HAP-1 (cell line): ENCODE measurements around the gene SMARCA2.

Experiments used
- DNase-seq, 2 experiments: peaks; one replicate each; pipeline ENCODE4 v3.0.0-alpha.2; 2016 to 2020; ENCODE audit warnings: low spot score in 2 of 2
- H3K27me3 ChIP-seq: fragments of 250-450 bp; sonication (Bioruptor Pico); 2 replicates; pipeline ENCODE4 v1.5.1; 2020; ENCODE audit warnings: low read depth, mild to moderate bottlenecking, moderate library complexity
- H3K36me3 ChIP-seq: fragments of 250-450 bp; sonication (Bioruptor Pico); replicated peaks from 2 replicates; pipeline ENCODE4 v1.5.1; 2020; ENCODE audit warnings: mild to moderate bottlenecking
- H3K4me1 ChIP-seq: fragments of 250-450 bp; sonication (Bioruptor Pico); 2 replicates; pipeline ENCODE4 v1.5.1; 2020; ENCODE audit warnings: mild to moderate bottlenecking
- H3K4me3 ChIP-seq: fragments of 250-450 bp; sonication (Bioruptor Pico); 2 replicates; pipeline ENCODE4 v1.5.1; 2020; ENCODE audit warnings: mild to moderate bottlenecking, moderate library complexity
- H3K9me3 ChIP-seq: fragments of 250-450 bp; sonication (Bioruptor Pico); 2 replicates; pipeline ENCODE4 v1.5.1; 2020; ENCODE audit warnings: mild to moderate bottlenecking, moderate library complexity
- in situ Hi-C: fragments of 300-500 bp; cut with MboI; formaldehyde crosslinking; loops from 3 replicates; pipeline ENCODE4 v1.14.3; 2020; ENCODE audit warnings: low sequenced_read_pairs, inconsistent platforms, mixed read lengths

SMARCA2 gene

GRCh38 chr9:2072752-2073405 lies 57.7 kb downstream of the SMARCA2 start:
- no peak for DNase-seq
- in situ Hi-C loops: no loop called here
- Histone ChIP-seq H3K4me1 (no peaks in the 10 kb centered on the region), H3K4me3 (no peak overlapping the region), H3K36me3 (no peaks in the 10 kb centered on the region), H3K9me3 (no peaks in the 10 kb centered on the region), H3K27me3 (no peaks in the 10 kb centered on the region)

DNA sequence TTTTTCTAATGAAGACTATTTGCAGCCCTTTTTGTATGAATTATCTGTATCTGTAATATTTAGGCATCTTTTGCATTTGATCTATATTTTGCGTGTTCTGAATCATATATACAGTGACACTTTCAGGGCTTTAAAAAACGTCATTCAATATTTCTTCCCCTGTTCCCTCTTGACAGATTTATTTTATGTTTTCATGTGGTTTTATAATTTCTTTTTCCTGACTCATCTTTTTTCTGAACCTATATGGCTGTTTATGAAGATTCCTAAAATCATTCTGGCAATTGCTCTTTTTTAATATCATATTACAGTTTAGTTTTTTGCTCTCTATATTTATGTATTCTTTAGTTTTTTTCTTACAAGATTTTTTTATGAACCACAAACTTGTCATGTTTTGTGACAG lies 67.6 kb downstream of the SMARCA2 start:
- no peak for DNase-seq
- H3K4me1 ChIP-seq: no peaks in the 10 kb centered on the region
- no peak overlapping the region for H3K4me3 ChIP-seq
- no peaks in the 10 kb centered on the region for H3K27me3 ChIP-seq
- H3K9me3 ChIP-seq: no peaks in the 10 kb centered on the region
- no peaks in the 10 kb centered on the region for H3K36me3 ChIP-seq
- in situ Hi-C loops: no loop called here

GRCh38 chr9:2083479-2083878 lies 68.3 kb downstream of the SMARCA2 start:
- H3K9me3 ChIP-seq: no peaks in the 10 kb centered on the region
- in situ Hi-C loops: no loop called here
- DNase-seq: no peak
- H3K4me3 ChIP-seq: no peak overlapping the region
- H3K4me1 ChIP-seq: no peaks in the 10 kb centered on the region
- no peaks in the 10 kb centered on the region for H3K36me3 ChIP-seq
- H3K27me3 ChIP-seq: no peaks in the 10 kb centered on the region

GRCh38 chr9:2085716-2086115 lies 70.6 kb downstream of the SMARCA2 start:
- Histone ChIP-seq H3K36me3 (no peaks in the 10 kb centered on the region), H3K9me3 (no peaks in the 10 kb centered on the region), H3K4me3 (no peak overlapping the region), H3K27me3 (no peaks in the 10 kb centered on the region), H3K4me1 (no peaks in the 10 kb centered on the region)
- no peak for DNase-seq
- in situ Hi-C loops: no loop called here

DNA sequence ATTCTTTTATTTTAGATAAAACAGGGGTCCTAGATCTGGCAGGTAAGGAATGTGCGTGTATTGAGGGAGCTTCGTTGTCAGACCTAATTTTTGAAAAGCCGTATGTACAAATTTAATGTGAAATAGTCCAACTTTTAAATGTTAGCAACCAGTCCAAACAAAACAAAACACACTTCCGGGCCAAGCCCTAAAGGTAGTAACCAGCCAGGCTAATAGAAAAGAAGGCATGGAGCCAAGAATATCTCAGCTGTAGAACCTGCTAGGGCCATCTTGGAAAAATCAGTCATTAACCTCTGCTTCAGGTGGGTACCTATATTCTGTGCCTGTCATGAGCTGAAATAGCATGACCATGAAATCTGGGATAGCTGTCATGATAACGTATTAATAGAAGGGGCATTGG lies 71.0 kb downstream of the SMARCA2 start:
- in situ Hi-C loops: no loop called here
- Histone ChIP-seq H3K27me3 (no peaks in the 10 kb centered on the region), H3K9me3 (no peaks in the 10 kb centered on the region), H3K36me3 (no peaks in the 10 kb centered on the region), H3K4me3 (no peak overlapping the region), H3K4me1 (no peaks in the 10 kb centered on the region)
- DNase-seq: no peak

GRCh38 chr9:2086971-2087370 lies 71.8 kb downstream of the SMARCA2 start:
- no peaks in the 10 kb centered on the region for H3K27me3 ChIP-seq
- no peaks in the 10 kb centered on the region for H3K9me3 ChIP-seq
- H3K4me3 ChIP-seq: no peak overlapping the region
- no peaks in the 10 kb centered on the region for H3K4me1 ChIP-seq
- in situ Hi-C loops: no loop called here
- H3K36me3 ChIP-seq: no peaks in the 10 kb centered on the region
- DNase-seq: no peak

DNA sequence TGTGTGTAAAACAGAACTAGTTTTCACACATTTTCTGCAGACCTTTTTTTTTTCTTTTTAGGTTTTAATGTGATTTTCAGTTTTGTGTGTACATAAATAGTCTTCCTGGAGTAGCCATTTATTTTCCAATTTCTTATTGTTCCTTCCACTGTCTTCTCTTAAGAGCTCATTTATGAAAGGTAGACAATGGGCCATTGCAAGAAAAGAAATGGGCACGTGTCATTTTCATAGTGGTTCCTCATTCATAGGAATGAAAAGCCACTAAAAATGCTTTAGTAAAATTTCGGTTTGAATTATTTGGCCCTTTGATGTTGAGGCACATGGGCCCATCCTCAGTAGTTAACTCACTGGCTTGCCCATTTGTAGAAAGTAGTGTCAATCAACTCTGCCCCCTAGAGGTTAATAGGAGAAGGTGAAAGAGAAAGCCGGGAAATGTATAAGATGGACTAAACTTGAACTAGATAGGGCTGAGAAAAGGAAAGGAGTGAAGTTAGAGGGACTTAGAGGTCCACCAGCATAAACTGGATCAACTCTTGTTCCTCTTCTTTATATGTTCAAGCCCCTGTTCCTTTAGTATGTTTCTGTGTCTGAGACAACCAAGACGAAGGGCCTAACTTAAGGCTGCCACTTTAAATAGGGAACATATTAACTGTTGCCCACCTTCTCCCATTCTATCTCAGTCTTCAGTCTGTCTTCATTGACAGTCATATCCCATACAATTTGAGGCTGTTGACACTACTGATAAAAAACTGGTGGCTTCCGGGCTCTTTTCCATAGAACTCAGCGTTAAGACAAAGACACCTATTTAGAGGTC lies 72.6 kb downstream of the SMARCA2 start:
- in situ Hi-C loops: no loop called here
- Histone ChIP-seq H3K4me1 (no peaks in the 10 kb centered on the region), H3K4me3 (no peak overlapping the region), H3K36me3 (no peaks in the 10 kb centered on the region), H3K27me3 (no peaks in the 10 kb centered on the region), H3K9me3 (no peaks in the 10 kb centered on the region)
- peak; percentile 11 to 55 for DNase-seq

DNA sequence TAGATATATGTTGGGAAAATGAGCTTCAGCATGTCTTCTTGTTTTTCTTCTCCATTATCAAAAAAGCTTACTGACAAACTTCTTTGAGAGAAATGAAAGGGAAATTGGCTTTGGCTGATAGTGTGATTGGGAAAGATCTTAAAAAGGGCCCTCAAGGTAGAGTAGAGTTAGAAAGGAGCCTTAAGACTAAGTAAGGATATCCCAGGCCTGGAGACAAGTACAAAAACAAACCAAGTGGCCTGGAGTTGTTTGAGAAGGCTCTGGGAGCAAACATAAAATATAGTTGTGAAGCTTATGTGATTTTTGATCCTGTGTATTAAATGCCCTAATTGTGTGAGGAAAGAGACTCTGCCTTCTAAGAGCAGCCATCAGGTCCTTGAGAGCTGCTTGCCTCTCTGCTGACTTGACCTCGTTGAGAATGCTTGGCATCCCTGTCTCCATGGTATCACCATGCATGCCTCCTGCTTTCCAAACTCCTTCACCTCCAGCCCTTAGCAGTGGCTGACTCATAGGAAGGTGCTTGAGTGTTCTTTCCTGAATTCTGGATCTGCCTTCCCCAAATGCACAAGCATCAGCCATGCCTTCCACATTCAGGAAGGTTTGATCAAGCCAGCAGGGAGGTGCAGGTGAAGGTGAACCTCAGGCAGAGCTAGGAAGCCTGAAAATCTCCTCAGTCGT lies 78.9 kb downstream of the SMARCA2 start:
- Histone ChIP-seq H3K4me3 (no peak overlapping the region), H3K4me1 (no peaks in the 10 kb centered on the region), H3K27me3 (no peaks in the 10 kb centered on the region), H3K36me3 (no peaks in the 10 kb centered on the region), H3K9me3 (no peaks in the 10 kb centered on the region)
- no peak for DNase-seq
- in situ Hi-C loops: no loop called here

DNA sequence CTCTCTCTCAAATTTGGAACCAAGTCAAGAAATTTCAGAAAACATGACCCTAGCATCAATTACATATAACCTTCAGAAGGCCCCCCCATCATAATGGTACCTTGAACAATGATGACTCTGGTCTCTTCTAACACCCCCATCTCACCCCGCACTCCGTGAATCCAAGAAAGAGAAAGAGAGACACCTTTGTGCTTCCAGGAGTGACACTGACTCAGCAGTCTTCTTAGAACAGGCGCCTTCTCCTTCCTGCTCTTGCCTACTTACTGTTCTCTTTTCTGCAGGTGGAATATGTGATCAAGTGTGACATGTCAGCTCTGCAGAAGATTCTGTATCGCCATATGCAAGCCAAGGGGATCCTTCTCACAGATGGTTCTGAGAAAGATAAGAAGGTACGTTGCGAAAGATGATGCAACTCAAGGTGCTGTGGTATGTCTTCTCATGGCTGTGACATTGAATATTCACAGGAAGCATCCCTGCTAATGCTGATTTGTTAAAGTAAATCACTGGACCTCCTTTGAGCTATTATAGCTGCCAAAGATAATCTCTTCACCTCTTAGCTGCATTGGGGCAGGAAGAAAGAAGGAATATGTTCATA lies 81.3 kb downstream of the SMARCA2 start:
- no peak overlapping the region for H3K4me3 ChIP-seq
- DNase-seq: no peak
- H3K36me3 ChIP-seq: no peaks in the 10 kb centered on the region
- H3K4me1 ChIP-seq: no peaks in the 10 kb centered on the region
- H3K9me3 ChIP-seq: no peaks in the 10 kb centered on the region
- no peaks in the 10 kb centered on the region for H3K27me3 ChIP-seq
- in situ Hi-C loops: no loop called here

DNA sequence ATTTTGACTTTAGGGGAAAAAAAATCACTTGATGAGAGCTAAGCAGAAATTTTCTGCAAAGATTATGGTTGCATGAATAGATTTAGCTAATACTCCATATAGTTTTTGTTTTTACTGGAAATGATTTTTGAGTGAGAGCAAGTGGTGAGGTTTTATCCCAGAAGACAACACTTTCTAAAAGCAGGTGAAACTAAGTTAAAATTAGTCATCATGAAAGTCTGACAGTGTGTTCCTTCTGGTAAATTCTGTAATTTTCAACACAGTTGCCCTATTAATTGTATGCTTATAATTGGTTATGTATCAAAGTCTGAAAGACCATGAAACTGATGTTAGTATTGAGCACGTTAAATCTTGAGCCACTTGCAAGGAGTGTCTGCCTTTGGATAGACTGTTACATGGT lies 91.5 kb downstream of the SMARCA2 start:
- Histone ChIP-seq H3K4me3 (no peak overlapping the region), H3K4me1 (peaks cover 5% of the 10 kb centered on the region), H3K36me3 (no peaks in the 10 kb centered on the region), H3K27me3 (no peaks in the 10 kb centered on the region), H3K9me3 (no peaks in the 10 kb centered on the region)
- in situ Hi-C loops: no loop called here
- DNase-seq: no peak

DNA sequence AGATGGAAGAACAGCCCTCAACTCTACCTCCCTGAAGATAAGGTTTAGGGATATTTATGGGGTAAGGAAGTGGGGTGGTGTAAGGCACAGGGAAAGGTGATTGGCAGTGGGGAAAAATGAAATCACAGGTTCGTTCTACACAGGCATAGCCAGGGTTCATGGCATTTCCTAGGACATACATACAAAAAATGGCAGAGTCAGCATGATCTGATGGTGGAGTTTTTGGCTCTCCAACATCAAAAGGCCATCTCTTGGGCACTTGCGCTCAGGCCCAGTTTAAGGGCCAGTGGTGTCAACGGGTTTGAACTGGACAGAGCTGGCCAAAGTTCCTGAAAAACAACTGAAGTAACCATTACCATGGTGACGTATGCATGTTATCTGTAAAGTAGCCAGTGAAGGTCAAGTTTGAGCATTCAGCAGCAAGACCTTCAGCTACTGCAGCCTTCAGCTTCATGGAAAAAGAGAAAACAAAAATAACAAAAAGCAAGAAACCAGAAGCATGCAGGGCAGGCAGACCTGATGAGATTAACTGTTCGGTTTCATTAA lies 92.8 kb downstream of the SMARCA2 start:
- Histone ChIP-seq H3K4me3 (no peak overlapping the region), H3K36me3 (no peaks in the 10 kb centered on the region), H3K27me3 (no peaks in the 10 kb centered on the region), H3K9me3 (no peaks in the 10 kb centered on the region), H3K4me1 (peaks cover 5% of the 10 kb centered on the region)
- DNase-seq: no peak
- in situ Hi-C loops: no loop called here

- Histone ChIP-seq H3K9me3 (no peaks in the 10 kb centered on the region), H3K4me3 (no peak overlapping the region), H3K4me1 (peaks cover 5% of the 10 kb centered on the region), H3K27me3 (no peaks in the 10 kb centered on the region), H3K36me3 (no peaks in the 10 kb centered on the region)
- in situ Hi-C loops: no loop called here
- DNase-seq: no peak
These were observed 94.0 kb downstream of the SMARCA2 start for GRCh38 chr9:2109069-2109650.

DNA sequence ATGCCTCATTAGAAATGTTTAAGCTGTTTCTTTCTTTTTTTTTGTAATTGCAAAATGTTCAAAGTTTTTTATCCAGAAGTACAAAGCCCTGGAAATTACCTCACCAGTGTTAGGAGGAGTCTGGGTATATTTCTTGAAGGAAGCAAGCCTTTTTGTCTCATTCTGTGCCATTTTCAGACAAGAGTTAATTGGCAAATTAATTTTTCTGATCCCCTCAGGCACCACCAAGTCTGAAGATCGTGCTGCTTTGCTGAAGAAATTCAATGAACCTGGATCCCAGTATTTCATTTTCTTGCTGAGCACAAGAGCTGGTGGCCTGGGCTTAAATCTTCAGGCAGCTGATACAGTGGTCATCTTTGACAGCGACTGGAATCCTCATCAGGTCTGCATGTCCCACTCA lies 94.9 kb downstream of the SMARCA2 start:
- Histone ChIP-seq H3K27me3 (no peaks in the 10 kb centered on the region), H3K4me3 (no peak overlapping the region), H3K36me3 (no peaks in the 10 kb centered on the region), H3K9me3 (no peaks in the 10 kb centered on the region), H3K4me1 (peaks cover 5% of the 10 kb centered on the region)
- in situ Hi-C loops: no loop called here
- no peak for DNase-seq
